HG03442 (cell line): ENCODE measurements around the gene DBP.

Source experiments
- ATAC-seq: cut with Tn5 transposase; IDR thresholded peaks from one replicate; pipeline ENCODE4 v1.9.1; 2021; ENCODE audit warnings: mild to moderate bottlenecking, moderate library complexity; ENCODE audit not compliant: unreplicated experiment

DBP gene

GRCh38 chr19:48613852-48614435 lies 23.2 kb downstream of the DBP start:
- ATAC-seq: no peak

- no peak for ATAC-seq
These were observed 23.9 kb downstream of the DBP start for GRCh38 chr19:48613024-48613851.

GRCh38 chr19:48611872-48612271 lies 25.3 kb downstream of the DBP start:
- no peak for ATAC-seq

- no peak for ATAC-seq
These were observed 27.5 kb downstream of the DBP start for GRCh38 chr19:48609571-48610108.

- ATAC-seq: no peak
These were observed 28.3 kb downstream of the DBP start for GRCh38 chr19:48608798-48609263.

GRCh38 chr19:48607359-48607755 lies 29.8 kb downstream of the DBP start:
- ATAC-seq: no peak

- ATAC-seq: no peak
These were observed 30.5 kb downstream of the DBP start, which contains the start of gene SPACA4 for GRCh38 chr19:48606463-48607358. TSS of gene SPACA4 (plus strand) at chr19:48606742. CDS start at chr19:48606979, 237 bp downstream.

GRCh38 chr19:48603850-48604249 lies 33.3 kb downstream of the DBP start:
- ATAC-seq: no peak

GRCh38 chr19:48603449-48603848 lies 33.7 kb downstream of the DBP start:
- no peak for ATAC-seq

GRCh38 chr19:48603001-48603400 lies 34.2 kb downstream of the DBP start:
- no peak for ATAC-seq

GRCh38 chr19:48600679-48601417 lies 36.3 kb downstream of the DBP start:
- no peak for ATAC-seq

GRCh38 chr19:48598996-48599700 lies 38.0 kb downstream of the DBP start:
- ATAC-seq: no peak

GRCh38 chr19:48596679-48597465 lies 40.3 kb downstream of the DBP start:
- no peak for ATAC-seq

GRCh38 chr19:48596237-48596636 lies 40.9 kb downstream of the DBP start:
- no peak for ATAC-seq

GRCh38 chr19:48595833-48596232 lies 41.3 kb downstream of the DBP start:
- ATAC-seq: no peak

- ATAC-seq: no peak
These were observed 42.0 kb downstream of the DBP start for GRCh38 chr19:48595171-48595570.

- no peak for ATAC-seq
These were observed 46.2 kb downstream of the DBP start for GRCh38 chr19:48591021-48591420.

GRCh38 chr19:48588670-48589401 lies 48.3 kb downstream of the DBP start:
- ATAC-seq: no peak
